GM21447 (cell line): ENCODE results near the gene MAMSTR.

Experiments used
- ATAC-seq: cut with Tn5 transposase; IDR thresholded peaks from one replicate; pipeline ENCODE4 v1.9.1; 2021; ENCODE audit not compliant: unreplicated experiment

Gene MAMSTR

GRCh38 chr19:48664476-48664875 is 55.0 kb downstream of the MAMSTR start:
- ATAC-seq = no peak

- ATAC-seq = no peak
Observed at GRCh38 chr19:48663667-48664066, 55.9 kb downstream of the MAMSTR start.
